CD8-positive, alpha-beta memory T cell (primary cell): Measurements from ENCODE around the gene MBD5. TPM values are rescaled to one million over a fixed set of nuclear protein-coding genes. Genes with fewer than 3 reads are reported as not detected.

Source experiments
- CTCF ChIA-PET: fragments of 350-600 bp; sonication (Branson Sonifier 250); formaldehyde crosslinking; loops from one replicate; lab custom pipeline; 2021; ENCODE audit warnings: antibody characterized with exemption; lab: Charles Lee
- POLR2A ChIA-PET: fragments of 350-600 bp; sonication (Branson Sonifier 250); formaldehyde crosslinking; loops from one replicate; lab custom pipeline; 2021; ENCODE audit warnings: antibody characterized with exemption; lab: Charles Lee
- DNase-seq, 5 donors: peaks; one replicate each; pipeline versions ENCODE4 v3.0.0 to v3.0.0-alpha.2; 2020 to 2022; ENCODE audit warnings: mixed read lengths in 1 of 5
- H3K27ac ChIP-seq: one replicate; pipeline ENCODE4 v1.7.0; 2013; ENCODE audit warnings: low read depth, mild to moderate bottlenecking, low read length, moderate library complexity
- H3K27me3 ChIP-seq: 2 replicates; pipeline ENCODE4 v1.7.0; 2013; ENCODE audit warnings: low read length, mild to moderate bottlenecking; ENCODE audit not compliant: insufficient read depth, poor library complexity, severe bottlenecking
- H3K36me3 ChIP-seq: 2 replicates; pipeline ENCODE4 v1.7.0; 2013; ENCODE audit warnings: mild to moderate bottlenecking, low read length, moderate library complexity; ENCODE audit not compliant: insufficient read depth
- H3K4me1 ChIP-seq: 2 replicates; pipeline ENCODE4 v1.7.0; 2013; ENCODE audit warnings: mild to moderate bottlenecking, low read length, moderate library complexity; ENCODE audit not compliant: insufficient read depth
- H3K4me3 ChIP-seq: 2 replicates; pipeline ENCODE4 v1.7.0; 2013; ENCODE audit warnings: mild to moderate bottlenecking, low read length
- H3K9me3 ChIP-seq: 2 replicates; pipeline ENCODE4 v1.7.0; 2013; ENCODE audit warnings: mild to moderate bottlenecking, low read length
- H3K27ac Mint-ChIP-seq, 8 donors: one replicate each; pipeline ENCODE4 v1.8.0; 2020 to 2021; ENCODE audit warnings: mixed read lengths in 8 of 8, mild to moderate bottlenecking in 6 of 8, inconsistent platforms in 3 of 8, moderate library complexity in 3 of 8
- H3K27me3 Mint-ChIP-seq, 2 donors: one replicate each; pipeline ENCODE4 v1.8.0; 2020 to 2021; ENCODE audit warnings: mixed read lengths in 2 of 2, mild to moderate bottlenecking in 1 of 2, moderate library complexity in 1 of 2
- H3K36me3 Mint-ChIP-seq, 3 donors: one replicate each; pipeline ENCODE4 v1.8.0; 2020 to 2021; ENCODE audit warnings: mixed read lengths in 3 of 3, inconsistent platforms in 1 of 3, mild to moderate bottlenecking in 1 of 3
- H3K4me1 Mint-ChIP-seq, 3 donors: one replicate each; pipeline ENCODE4 v1.8.0; 2020 to 2021; ENCODE audit warnings: mixed read lengths in 3 of 3, inconsistent platforms in 1 of 3, mild to moderate bottlenecking in 1 of 3
- H3K4me3 Mint-ChIP-seq, 7 donors: one replicate each; pipeline ENCODE4 v1.8.0; 2020 to 2021; ENCODE audit warnings: mixed read lengths in 7 of 7, mild to moderate bottlenecking in 6 of 7, moderate library complexity in 4 of 7, inconsistent platforms in 2 of 7
- H3K9me3 Mint-ChIP-seq, 5 donors: one replicate each; pipeline ENCODE4 v1.8.0; 2020 to 2022; ENCODE audit warnings: mixed read lengths in 5 of 5, mild to moderate bottlenecking in 3 of 5, moderate library complexity in 2 of 5, inconsistent platforms in 1 of 5
- polyA plus RNA-seq: library from polyadenylated mRNA; unstranded; fragments of 300-500 nt; fragmentation: Illumina TruSeq; gene quantifications from one replicate; pipeline ENCODE4 v1.2.3, GENCODE V29; 2021
- total RNA-seq, 2 experiments: library from RNA; stranded (reverse); gene quantifications; one replicate each; pipeline ENCODE4 v1.2.3, GENCODE V29; 2021

Gene MBD5
- total and polyA plus RNA-seq, 3 experiments from 2014 or later: 15.2 to 18.3 (median 16.9) TPM

- H3K4me3 ChIP-seq: no peak overlapping the region
- no peak for DNase-seq
- peak overlapping the region; percentile 61 to 93 (median 78) for H3K4me3 Mint-ChIP-seq
- peaks cover 0 to 3% of the 10 kb centered on the region in 2 donors for H3K27me3 Mint-ChIP-seq
- no peaks in the 10 kb centered on the region for H3K9me3 Mint-ChIP-seq
- ChIA-PET CTCF (interaction anchor here (1.6 kb wide), 1 partner anchor 485 kb away, joined by 3 read pairs; no protein-coding TSS in a partner anchor), POLR2A (interaction anchor here (0.5 kb wide), 1 partner anchor 267 kb away, joined by 3 read pairs; no protein-coding TSS in a partner anchor)
- peak overlapping the region; percentile 86 to 97 (median 92) for H3K27ac Mint-ChIP-seq
- no peak overlapping the region for H3K27ac ChIP-seq
- H3K9me3 ChIP-seq: no peaks in the 10 kb centered on the region
- no peaks in the 10 kb centered on the region for H3K36me3 ChIP-seq
- no peaks in the 10 kb centered on the region for H3K27me3 ChIP-seq
- peaks cover 54 to 70% (median 58%) of the 10 kb centered on the region in 3 donors for H3K4me1 Mint-ChIP-seq
- H3K4me1 ChIP-seq: peaks cover 31% of the 10 kb centered on the region
- H3K36me3 Mint-ChIP-seq: peaks cover 0 to 25% (median 0%) of the 10 kb centered on the region in 3 donors
These were observed 3.0 kb downstream of the MBD5 start for GRCh38 chr2:148023861-148024260.

GRCh38 chr2:148026573-148026972 is 5.7 kb downstream of the MBD5 start:
- DNase-seq: no peak
- no peak overlapping the region for H3K27ac ChIP-seq
- H3K9me3 Mint-ChIP-seq: no peaks in the 10 kb centered on the region
- H3K4me3 Mint-ChIP-seq: no peak overlapping the region
- H3K27me3 Mint-ChIP-seq: no peaks in the 10 kb centered on the region
- no peaks in the 10 kb centered on the region for H3K27me3 ChIP-seq
- peaks cover 31% of the 10 kb centered on the region for H3K4me1 ChIP-seq
- peaks cover 0 to 10% (median 0%) of the 10 kb centered on the region in 3 donors for H3K36me3 Mint-ChIP-seq
- H3K4me1 Mint-ChIP-seq: peaks cover 35 to 51% (median 44%) of the 10 kb centered on the region in 3 donors
- ChIA-PET CTCF (no interaction called here), POLR2A (no interaction called here)
- no peaks in the 10 kb centered on the region for H3K36me3 ChIP-seq
- peak overlapping the region in 2 of 8 donors; percentile 17 to 29 for H3K27ac Mint-ChIP-seq
- H3K9me3 ChIP-seq: no peaks in the 10 kb centered on the region
- H3K4me3 ChIP-seq: no peak overlapping the region

- no peaks in the 10 kb centered on the region for H3K9me3 Mint-ChIP-seq
- Histone ChIP-seq H3K27me3 (no peaks in the 10 kb centered on the region), H3K36me3 (no peaks in the 10 kb centered on the region), H3K9me3 (no peaks in the 10 kb centered on the region), H3K27ac (no peak overlapping the region), H3K4me3 (no peak overlapping the region), H3K4me1 (peaks cover 21% of the 10 kb centered on the region)
- CTCF ChIA-PET: no interaction called here
- H3K27me3 Mint-ChIP-seq: no peaks in the 10 kb centered on the region
- DNase-seq: no peak
- peaks cover 28 to 44% (median 38%) of the 10 kb centered on the region in 3 donors for H3K4me1 Mint-ChIP-seq
- POLR2A ChIA-PET: no interaction called here
- no peak overlapping the region for H3K27ac Mint-ChIP-seq
- peaks cover 0 to 7% (median 0%) of the 10 kb centered on the region in 3 donors for H3K36me3 Mint-ChIP-seq
- no peak overlapping the region for H3K4me3 Mint-ChIP-seq
These were observed 6.9 kb downstream of the MBD5 start for GRCh38 chr2:148027822-148028221.

- Mint-ChIP-seq H3K36me3 (peaks cover 0 to 7% (median 0%) of the 10 kb centered on the region in 3 donors), H3K27ac (no peak overlapping the region), H3K9me3 (no peaks in the 10 kb centered on the region), H3K4me1 (peaks cover 20 to 35% (median 28%) of the 10 kb centered on the region in 3 donors), H3K4me3 (no peak overlapping the region), H3K27me3 (no peaks in the 10 kb centered on the region)
- H3K4me3 ChIP-seq: no peak overlapping the region
- H3K27me3 ChIP-seq: no peaks in the 10 kb centered on the region
- H3K4me1 ChIP-seq: peaks cover 12% of the 10 kb centered on the region
- ChIA-PET POLR2A (no interaction called here), CTCF (no interaction called here)
- H3K36me3 ChIP-seq: no peaks in the 10 kb centered on the region
- DNase-seq: no peak
- H3K27ac ChIP-seq: no peak overlapping the region
- no peaks in the 10 kb centered on the region for H3K9me3 ChIP-seq
These were observed 7.9 kb downstream of the MBD5 start for GRCh38 chr2:148028781-148029180.

- DNase-seq: no peak
These were observed 10.3 kb downstream of the MBD5 start for GRCh38 chr2:148031152-148031551.

GRCh38 chr2:148032215-148032614 is 11.3 kb downstream of the MBD5 start:
- no peak overlapping the region for H3K27ac ChIP-seq
- no peaks in the 10 kb centered on the region for H3K9me3 Mint-ChIP-seq
- ChIA-PET CTCF (no interaction called here), POLR2A (no interaction called here)
- H3K4me1 ChIP-seq: no peaks in the 10 kb centered on the region
- DNase-seq: no peak
- H3K27me3 ChIP-seq: no peaks in the 10 kb centered on the region
- peaks cover 0 to 5% (median 0%) of the 10 kb centered on the region in 3 donors for H3K36me3 Mint-ChIP-seq
- H3K9me3 ChIP-seq: no peaks in the 10 kb centered on the region
- no peak overlapping the region for H3K4me3 ChIP-seq
- no peaks in the 10 kb centered on the region for H3K27me3 Mint-ChIP-seq
- H3K27ac Mint-ChIP-seq: no peak overlapping the region
- no peaks in the 10 kb centered on the region for H3K36me3 ChIP-seq
- H3K4me1 Mint-ChIP-seq: peaks cover 5 to 23% (median 22%) of the 10 kb centered on the region in 3 donors
- no peak overlapping the region for H3K4me3 Mint-ChIP-seq

More at GRCh38 chr2:148031152-148031551, 10.3 kb downstream of the MBD5 start:
- ChIA-PET CTCF (no interaction called here), POLR2A (no interaction called here)
- H3K27ac ChIP-seq: no peak overlapping the region
- no peaks in the 10 kb centered on the region for H3K36me3 ChIP-seq
- Mint-ChIP-seq H3K4me1 (peaks cover 5 to 25% (median 24%) of the 10 kb centered on the region in 3 donors), H3K4me3 (no peak overlapping the region), H3K27ac (no peak overlapping the region), H3K36me3 (peaks cover 0 to 5% (median under 1%) of the 10 kb centered on the region in 3 donors), H3K9me3 (no peaks in the 10 kb centered on the region), H3K27me3 (no peaks in the 10 kb centered on the region)
- H3K27me3 ChIP-seq: no peaks in the 10 kb centered on the region
- H3K4me3 ChIP-seq: no peak overlapping the region
- no peaks in the 10 kb centered on the region for H3K4me1 ChIP-seq
- no peaks in the 10 kb centered on the region for H3K9me3 ChIP-seq

- H3K4me1 ChIP-seq: no peaks in the 10 kb centered on the region
- no peak overlapping the region for H3K27ac ChIP-seq
- ChIA-PET POLR2A (no interaction called here), CTCF (no interaction called here)
- no peak for DNase-seq
- Mint-ChIP-seq H3K36me3 (peaks cover 0 to 11% (median 9%) of the 10 kb centered on the region in 3 donors), H3K27ac (no peak overlapping the region), H3K4me1 (peaks cover 6 to 10% (median 9%) of the 10 kb centered on the region in 3 donors), H3K9me3 (no peaks in the 10 kb centered on the region), H3K4me3 (no peak overlapping the region), H3K27me3 (no peaks in the 10 kb centered on the region)
- no peaks in the 10 kb centered on the region for H3K9me3 ChIP-seq
- no peaks in the 10 kb centered on the region for H3K36me3 ChIP-seq
- H3K4me3 ChIP-seq: no peak overlapping the region
- H3K27me3 ChIP-seq: no peaks in the 10 kb centered on the region
These were observed 18.9 kb downstream of the MBD5 start for GRCh38 chr2:148039783-148040182.

GRCh38 chr2:148042219-148042618 is 21.3 kb downstream of the MBD5 start:
- H3K27ac ChIP-seq: no peak overlapping the region

More at GRCh38 chr2:148042219-148042618, 21.3 kb downstream of the MBD5 start:
- no peak for DNase-seq
- ChIA-PET POLR2A (no interaction called here), CTCF (no interaction called here)
- no peak overlapping the region for H3K27ac Mint-ChIP-seq
- Histone ChIP-seq H3K4me1 (peaks cover 8% of the 10 kb centered on the region), H3K9me3 (no peaks in the 10 kb centered on the region), H3K4me3 (no peak overlapping the region), H3K36me3 (no peaks in the 10 kb centered on the region), H3K27me3 (no peaks in the 10 kb centered on the region)
- H3K36me3 Mint-ChIP-seq: peaks cover 0 to 9% (median 6%) of the 10 kb centered on the region in 3 donors
- H3K4me3 Mint-ChIP-seq: no peak overlapping the region
- no peaks in the 10 kb centered on the region for H3K27me3 Mint-ChIP-seq
- no peaks in the 10 kb centered on the region for H3K9me3 Mint-ChIP-seq
- peaks cover 11 to 16% (median 14%) of the 10 kb centered on the region in 3 donors for H3K4me1 Mint-ChIP-seq
